Thyroid gland (tissue), 4 donors: ENCODE measurements around the gene HSF4.

Experiments
- CTCF ChIP-seq, 6 experiments: fragments of 200-600 bp in 3 of 6; fragments of 450-650 bp in 3 of 6; sonication (generic) in 3 of 6; IDR thresholded peaks; one replicate each; pipeline ENCODE4 v1.5.1; 2016 to 2019; ENCODE audit warnings: antibody characterized with exemption in 6 of 6, mild to moderate bottlenecking in 2 of 6, inconsistent platforms in 1 of 6, moderate library complexity in 1 of 6
- POLR2A ChIP-seq, 2 donors: fragments of 450-650 bp; IDR thresholded peaks; one replicate each; pipeline ENCODE4 v1.6.1; 2017; ENCODE audit warnings: antibody characterized with exemption in 2 of 2, mild to moderate bottlenecking in 2 of 2, moderate library complexity in 1 of 2

- TF ChIP-seq CTCF (IDR thresholded peaks at IDR 0.05) (no peak), POLR2A (IDR thresholded peaks at IDR 0.05) (no peak)
Observed at GRCh38 chr16:67128887-67129286, 35.7 kb upstream of the HSF4 start.
